ELF-1 (cell line): ENCODE measurements around the gene GALNT18.

ENCODE experiments used
- DNase-seq: peaks from one replicate; pipeline ENCODE4 v3.0.0-alpha.2; 2016; ENCODE audit warnings: low read depth, low spot score

The GALNT18 gene

GRCh38 chr11:11279956-11280689 lies 341.7 kb downstream of the GALNT18 start:
- DNase-seq: peak; percentile 23

GRCh38 chr11:11272254-11272653 lies 349.6 kb downstream of the GALNT18 start:
- no peak for DNase-seq

- DNase-seq: no peak
These were observed 351.5 kb downstream of the GALNT18 start for GRCh38 chr11:11270236-11270775.

GRCh38 chr11:11268706-11269105 lies 353.1 kb downstream of the GALNT18 start:
- no peak for DNase-seq

GRCh38 chr11:11268119-11268518 lies 353.7 kb downstream of the GALNT18 start:
- no peak for DNase-seq

- DNase-seq: no peak
These were observed 354.5 kb downstream of the GALNT18 start for GRCh38 chr11:11267312-11267711.

GRCh38 chr11:11265994-11266606 lies 355.7 kb downstream of the GALNT18 start:
- peak; percentile 85 for DNase-seq

GRCh38 chr11:11265320-11265719 lies 356.5 kb downstream of the GALNT18 start:
- peak; percentile 20 for DNase-seq

GRCh38 chr11:11263238-11264005 lies 358.4 kb downstream of the GALNT18 start:
- no peak for DNase-seq

- no peak for DNase-seq
These were observed 359.5 kb downstream of the GALNT18 start for GRCh38 chr11:11262171-11262920.

GRCh38 chr11:11261629-11262028 lies 360.2 kb downstream of the GALNT18 start:
- DNase-seq: no peak

- no peak for DNase-seq
These were observed 360.9 kb downstream of the GALNT18 start for GRCh38 chr11:11260903-11261302.

GRCh38 chr11:11253995-11254394 lies 367.8 kb downstream of the GALNT18 start:
- no peak for DNase-seq

- no peak for DNase-seq
These were observed 368.3 kb downstream of the GALNT18 start for GRCh38 chr11:11253497-11253896.

- no peak for DNase-seq
These were observed 369.4 kb downstream of the GALNT18 start for GRCh38 chr11:11252403-11252802.

- DNase-seq: no peak
These were observed 370.3 kb downstream of the GALNT18 start for GRCh38 chr11:11251394-11251970.

GRCh38 chr11:11250470-11250869 lies 371.3 kb downstream of the GALNT18 start:
- DNase-seq: no peak

- DNase-seq: no peak
These were observed 374.2 kb downstream of the GALNT18 start for GRCh38 chr11:11247576-11247975.

GRCh38 chr11:11247086-11247485 lies 374.7 kb downstream of the GALNT18 start:
- DNase-seq: no peak

GRCh38 chr11:11246166-11246565 lies 375.6 kb downstream of the GALNT18 start:
- DNase-seq: no peak

GRCh38 chr11:11245453-11245852 lies 376.4 kb downstream of the GALNT18 start:
- DNase-seq: no peak
